ENCODE data around the gene NALCN.

- TF ChIP-seq REST (IDR thresholded peaks at IDR 0.05; ENCODE audit: low read depth, low read length) (no peak), JUND (IDR thresholded peaks at IDR 0.05; ENCODE audit: low read depth, low read length) (no peak), ZBTB33 (IDR thresholded peaks at IDR 0.05) (no peak), CTCF (IDR thresholded peaks at IDR 0.05 in 2 of 3, conservative IDR thresholded peaks at IDR 0.05 in 1 of 3; ENCODE audit: control insufficient read depth in 2 of 3, extremely low read depth in 1 of 3, insufficient read depth in 1 of 3, low read depth in 3 of 3, low read length in 3 of 3) (peak; percentile 50 to 74 (median 51); a peak in 5 of 6 replicates), ZSCAN29 (IDR thresholded peaks at IDR 0.05) (no peak), ZNF24 (IDR thresholded peaks at IDR 0.05) (no peak)
These were observed 271.4 kb downstream of the NALCN start for GRCh38 chr13:101144808-101145419.
